Activated naive CD8-positive, alpha-beta T cell treated with anti-CD3 and anti-CD28 coated beads for 36 hours (primary cell): ENCODE results near the gene KCNE4. TPM values are rescaled to one million over a fixed set of nuclear protein-coding genes. Genes with fewer than 3 reads are reported as not detected.

Source experiments
- DNase-seq: peaks from one replicate; pipeline ENCODE4 v3.0.0; 2021
- H3K27ac Mint-ChIP-seq: one replicate; pipeline ENCODE4 v1.8.0; 2022; ENCODE audit warnings: mild to moderate bottlenecking, moderate library complexity, mixed read lengths
- H3K27me3 Mint-ChIP-seq: one replicate; pipeline ENCODE4 v1.8.0; 2022; ENCODE audit warnings: mild to moderate bottlenecking, mixed read lengths
- H3K36me3 Mint-ChIP-seq: one replicate; pipeline ENCODE4 v1.8.0; 2021; ENCODE audit warnings: mild to moderate bottlenecking, mixed read lengths
- H3K4me1 Mint-ChIP-seq: one replicate; pipeline ENCODE4 v1.8.0; 2021; ENCODE audit warnings: mixed read lengths
- H3K4me3 Mint-ChIP-seq: one replicate; pipeline ENCODE4 v1.8.0; 2022; ENCODE audit warnings: mild to moderate bottlenecking, moderate library complexity, mixed read lengths
- H3K9me3 Mint-ChIP-seq: one replicate; pipeline ENCODE4 v1.8.0; 2022; ENCODE audit warnings: mixed read lengths
- total RNA-seq, 2 experiments: library from RNA; stranded (reverse); gene quantifications; one replicate each; pipeline ENCODE4 v1.2.3, GENCODE V29; 2021

KCNE4 gene
- total RNA-seq, 2 experiments from 2014 or later = not detected

DNA sequence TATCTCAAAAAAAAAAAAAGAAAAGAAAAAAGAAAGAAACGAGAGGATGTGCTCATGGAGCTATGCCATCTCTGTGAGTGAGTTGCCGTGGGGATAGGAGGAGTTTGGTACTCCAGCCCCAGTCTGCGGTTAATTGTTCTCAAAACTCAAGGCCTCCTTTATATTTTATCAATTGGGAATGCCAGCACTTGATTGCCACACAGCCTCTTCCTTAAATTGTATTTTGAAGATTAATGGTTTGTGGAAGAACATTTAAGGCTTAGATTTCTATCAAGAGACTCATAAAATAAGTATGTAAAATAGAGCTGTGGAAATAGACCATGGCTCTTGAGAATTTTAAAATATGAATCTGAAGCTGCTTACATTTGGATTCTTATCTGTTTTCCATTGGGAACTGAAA lies 29.8 kb downstream of the KCNE4 start:
- no peak for DNase-seq
- Mint-ChIP-seq H3K27me3 (peaks cover 5% of the 10 kb centered on the region), H3K27ac (no peak overlapping the region), H3K9me3 (no peaks in the 10 kb centered on the region), H3K36me3 (no peaks in the 10 kb centered on the region), H3K4me3 (no peak overlapping the region), H3K4me1 (no peaks in the 10 kb centered on the region)

DNA sequence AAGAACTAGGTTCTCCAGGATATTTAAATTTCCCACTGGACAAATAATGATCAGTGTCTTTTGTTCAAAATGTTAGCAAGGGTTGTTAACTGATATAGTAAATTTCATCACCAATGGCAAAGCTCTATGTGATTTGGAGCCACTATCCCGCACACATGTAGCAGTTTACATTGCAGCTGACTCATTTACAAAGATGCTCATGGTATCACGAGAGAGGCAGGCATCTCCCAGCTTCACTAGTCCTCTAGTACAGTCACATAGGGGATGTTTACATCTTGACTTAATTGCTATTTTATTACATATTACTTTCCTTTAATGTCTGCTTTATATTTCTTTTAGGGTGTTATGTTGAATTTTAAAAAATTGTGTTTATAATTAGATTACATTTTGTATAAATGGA lies 30.7 kb downstream of the KCNE4 start:
- DNase-seq = no peak
- H3K27ac Mint-ChIP-seq = no peak overlapping the region
- H3K4me1 Mint-ChIP-seq = no peaks in the 10 kb centered on the region
- H3K9me3 Mint-ChIP-seq = no peaks in the 10 kb centered on the region
- no peak overlapping the region for H3K4me3 Mint-ChIP-seq
- H3K27me3 Mint-ChIP-seq = peaks cover 6% of the 10 kb centered on the region
- H3K36me3 Mint-ChIP-seq = no peaks in the 10 kb centered on the region

DNA sequence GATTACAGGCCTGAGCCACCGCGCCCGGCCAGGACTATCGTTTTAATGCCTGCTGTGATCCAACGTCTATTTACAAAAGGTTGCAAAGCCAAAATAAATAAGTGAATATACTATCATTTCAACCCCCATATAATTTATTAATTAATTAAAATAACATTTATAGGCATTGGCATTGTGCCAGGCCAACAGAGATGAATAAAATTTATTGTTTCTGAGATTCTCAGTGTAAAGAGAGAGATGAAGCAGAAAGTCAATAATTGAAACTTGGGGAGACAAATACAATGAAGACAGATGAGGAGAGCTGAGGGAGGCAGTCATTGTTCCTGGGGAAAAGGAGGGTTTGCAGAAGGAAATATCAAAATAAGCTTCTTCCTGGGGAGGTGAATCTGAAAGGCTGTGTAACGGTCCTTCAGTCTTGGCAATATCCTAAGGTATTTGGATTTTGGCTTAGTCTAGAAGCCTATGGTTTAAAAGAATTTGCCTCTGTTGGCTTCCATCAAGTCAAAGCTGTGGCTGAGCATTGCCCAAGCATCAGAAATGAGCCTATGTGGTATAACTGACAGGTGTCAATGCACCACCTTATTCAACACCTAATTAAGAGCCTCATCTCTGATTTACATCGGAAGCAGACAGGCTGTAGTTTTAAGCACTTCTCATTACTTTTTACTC lies 31.5 kb downstream of the KCNE4 start:
- Mint-ChIP-seq H3K4me1 (no peaks in the 10 kb centered on the region), H3K36me3 (no peaks in the 10 kb centered on the region), H3K4me3 (no peak overlapping the region), H3K27me3 (peaks cover 6% of the 10 kb centered on the region), H3K9me3 (no peaks in the 10 kb centered on the region), H3K27ac (no peak overlapping the region)
- no peak for DNase-seq

DNA sequence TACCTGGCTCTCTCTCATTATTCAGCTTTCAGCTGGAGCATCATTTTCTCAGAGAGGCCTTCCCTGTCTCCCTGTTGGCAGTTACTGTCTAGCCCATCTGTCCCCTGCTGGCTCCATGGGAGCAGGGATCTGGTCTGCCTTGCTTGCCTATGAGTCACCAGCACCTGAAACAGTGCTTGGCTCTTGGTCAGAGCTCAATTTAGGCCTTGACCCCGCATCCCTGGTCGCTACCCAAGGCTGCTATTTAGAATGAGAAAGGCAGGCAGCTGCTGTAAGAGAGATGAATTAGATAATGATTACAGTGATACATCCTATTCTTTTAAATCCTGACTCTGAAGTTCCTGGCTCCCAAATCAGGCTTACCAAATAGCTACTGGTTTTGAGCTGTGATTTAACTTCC lies 32.9 kb downstream of the KCNE4 start:
- no peak for DNase-seq
- Mint-ChIP-seq H3K9me3 (no peaks in the 10 kb centered on the region), H3K27ac (no peak overlapping the region), H3K27me3 (peaks cover 6% of the 10 kb centered on the region), H3K4me1 (no peaks in the 10 kb centered on the region), H3K4me3 (no peak overlapping the region), H3K36me3 (no peaks in the 10 kb centered on the region)

DNA sequence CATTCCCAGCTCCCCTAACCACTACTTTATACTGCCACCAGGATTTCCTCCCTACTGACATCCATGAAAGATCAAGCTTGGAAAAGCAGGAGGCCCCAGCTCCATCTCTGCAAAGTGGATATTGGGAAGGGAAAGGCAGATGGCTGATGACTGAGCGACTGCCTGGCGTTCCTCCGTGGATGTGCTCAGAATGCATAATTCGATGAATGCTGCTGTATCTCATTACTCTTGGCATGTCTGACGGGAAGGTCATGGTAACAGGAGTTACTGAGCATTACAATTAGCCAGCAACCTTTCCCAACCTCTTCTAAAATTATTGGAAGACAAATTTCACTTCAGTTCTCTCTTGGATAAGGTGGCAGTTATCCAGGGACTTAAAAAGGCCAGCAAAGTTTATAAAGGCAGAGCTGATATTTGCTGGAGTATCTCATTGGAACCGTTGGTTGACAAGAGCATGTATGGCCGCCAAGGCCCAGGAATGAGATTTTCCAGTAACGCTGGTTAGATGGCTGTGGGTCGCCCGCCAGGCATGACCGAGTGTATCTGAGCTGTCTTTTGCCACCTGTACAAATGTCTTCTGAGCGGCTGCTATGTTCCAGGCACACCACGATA lies 34.5 kb downstream of the KCNE4 start:
- Mint-ChIP-seq H3K27me3 (peaks cover 3% of the 10 kb centered on the region), H3K4me1 (no peaks in the 10 kb centered on the region), H3K4me3 (no peak overlapping the region), H3K36me3 (no peaks in the 10 kb centered on the region), H3K9me3 (no peaks in the 10 kb centered on the region), H3K27ac (no peak overlapping the region)
- no peak for DNase-seq

DNA sequence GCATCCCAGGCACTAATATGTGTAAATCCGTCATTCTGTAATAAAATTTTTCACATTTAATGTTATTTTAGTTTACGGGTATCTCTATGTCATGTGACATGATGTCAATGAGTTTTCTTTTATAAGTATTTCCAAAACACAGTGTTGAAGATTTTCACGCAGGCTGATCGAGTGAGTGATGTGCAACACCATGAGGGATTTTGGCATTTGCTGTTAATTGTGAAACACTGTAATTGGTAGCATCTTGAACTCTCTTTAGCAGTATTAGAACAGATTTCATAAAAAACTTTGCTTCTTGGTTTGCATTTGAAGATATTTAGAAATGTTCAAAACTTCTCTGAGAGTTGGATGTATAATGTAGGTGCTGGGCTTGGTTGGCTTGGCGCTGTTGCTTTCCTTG lies 35.5 kb downstream of the KCNE4 start:
- no peaks in the 10 kb centered on the region for H3K4me1 Mint-ChIP-seq
- no peaks in the 10 kb centered on the region for H3K36me3 Mint-ChIP-seq
- DNase-seq = no peak
- H3K27me3 Mint-ChIP-seq = peaks cover 3% of the 10 kb centered on the region
- no peak overlapping the region for H3K27ac Mint-ChIP-seq
- H3K4me3 Mint-ChIP-seq = no peak overlapping the region
- no peaks in the 10 kb centered on the region for H3K9me3 Mint-ChIP-seq

DNA sequence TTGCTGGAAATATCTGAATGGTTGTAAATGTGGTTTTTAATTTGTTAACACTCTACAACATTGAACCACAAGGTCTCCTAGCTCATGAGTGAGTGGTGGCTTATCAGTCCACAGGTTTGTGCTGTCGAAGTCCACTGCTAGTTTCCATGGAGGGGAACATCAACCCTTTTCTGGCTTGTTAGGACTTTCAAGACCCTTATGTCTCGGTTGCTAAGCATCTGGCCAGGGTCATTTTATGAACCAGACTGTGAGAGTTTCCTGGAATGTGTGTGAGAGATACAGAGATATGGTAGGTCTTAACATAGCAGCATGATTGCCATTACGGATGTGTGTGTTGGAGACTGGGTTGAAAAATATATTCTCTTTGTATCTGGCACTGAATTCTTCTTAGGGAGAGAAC lies 36.9 kb downstream of the KCNE4 start:
- H3K9me3 Mint-ChIP-seq = no peaks in the 10 kb centered on the region
- no peak overlapping the region for H3K27ac Mint-ChIP-seq
- H3K27me3 Mint-ChIP-seq = peaks cover 3% of the 10 kb centered on the region
- H3K36me3 Mint-ChIP-seq = no peaks in the 10 kb centered on the region
- H3K4me1 Mint-ChIP-seq = no peaks in the 10 kb centered on the region
- H3K4me3 Mint-ChIP-seq = no peak overlapping the region
- DNase-seq = no peak

DNA sequence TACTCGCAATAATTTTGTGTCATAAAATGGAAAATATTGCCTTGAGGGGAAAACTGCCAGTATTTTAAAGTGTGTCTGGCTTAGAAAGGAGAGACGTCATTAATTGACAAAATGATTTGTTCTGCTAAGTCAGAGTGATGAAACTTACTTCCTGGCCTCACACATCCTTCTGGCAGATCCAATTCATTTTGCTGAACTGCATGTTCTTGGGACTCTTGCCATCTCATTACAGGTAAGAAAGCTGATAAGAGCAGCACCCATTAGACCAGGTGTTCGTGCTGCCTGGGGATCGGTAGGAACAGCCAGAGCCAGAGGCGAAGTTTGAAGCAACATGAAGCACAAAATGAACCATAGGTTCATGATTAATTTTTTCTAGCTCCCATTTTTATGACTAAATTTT lies 38.0 kb downstream of the KCNE4 start:
- DNase-seq = no peak
- no peak overlapping the region for H3K27ac Mint-ChIP-seq
- H3K4me3 Mint-ChIP-seq = no peak overlapping the region
- H3K36me3 Mint-ChIP-seq = no peaks in the 10 kb centered on the region
- peaks cover 3% of the 10 kb centered on the region for H3K27me3 Mint-ChIP-seq
- no peaks in the 10 kb centered on the region for H3K9me3 Mint-ChIP-seq
- no peaks in the 10 kb centered on the region for H3K4me1 Mint-ChIP-seq

DNA sequence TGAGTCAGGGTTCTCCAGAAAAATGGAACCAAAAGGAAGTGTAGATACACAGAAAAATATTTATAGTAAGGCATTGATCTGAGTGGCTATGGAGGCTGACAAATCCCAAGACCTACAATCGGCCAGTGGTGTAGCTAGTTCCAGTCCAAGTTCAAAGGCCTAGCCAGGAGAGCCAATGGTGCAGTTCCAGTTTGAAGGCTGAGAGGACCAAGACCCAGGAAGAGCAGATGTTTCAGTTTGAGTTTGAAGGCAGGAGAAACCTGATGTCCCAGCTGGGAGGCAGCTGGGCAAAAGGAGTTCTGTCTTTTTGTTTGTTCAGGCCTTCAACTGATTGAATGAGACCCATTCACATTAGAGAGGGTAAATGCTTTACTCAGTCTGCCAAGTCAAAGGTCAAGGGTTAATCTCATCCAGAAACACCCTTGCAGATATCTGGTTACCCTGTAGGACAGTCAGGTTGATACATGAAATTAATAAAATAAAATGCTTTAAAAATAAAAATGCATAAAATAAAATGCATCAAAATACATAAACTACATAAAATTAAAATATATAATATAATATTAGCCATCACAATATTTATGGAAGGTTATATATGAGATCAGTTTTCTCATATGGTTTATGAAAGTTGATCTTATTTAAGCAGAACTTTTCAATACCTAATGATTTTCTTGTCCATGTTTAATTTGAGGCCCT lies 38.7 kb downstream of the KCNE4 start:
- no peaks in the 10 kb centered on the region for H3K36me3 Mint-ChIP-seq
- no peak for DNase-seq
- H3K4me1 Mint-ChIP-seq = no peaks in the 10 kb centered on the region
- H3K9me3 Mint-ChIP-seq = no peaks in the 10 kb centered on the region
- no peak overlapping the region for H3K27ac Mint-ChIP-seq
- no peak overlapping the region for H3K4me3 Mint-ChIP-seq
- H3K27me3 Mint-ChIP-seq = peaks cover 3% of the 10 kb centered on the region

DNA sequence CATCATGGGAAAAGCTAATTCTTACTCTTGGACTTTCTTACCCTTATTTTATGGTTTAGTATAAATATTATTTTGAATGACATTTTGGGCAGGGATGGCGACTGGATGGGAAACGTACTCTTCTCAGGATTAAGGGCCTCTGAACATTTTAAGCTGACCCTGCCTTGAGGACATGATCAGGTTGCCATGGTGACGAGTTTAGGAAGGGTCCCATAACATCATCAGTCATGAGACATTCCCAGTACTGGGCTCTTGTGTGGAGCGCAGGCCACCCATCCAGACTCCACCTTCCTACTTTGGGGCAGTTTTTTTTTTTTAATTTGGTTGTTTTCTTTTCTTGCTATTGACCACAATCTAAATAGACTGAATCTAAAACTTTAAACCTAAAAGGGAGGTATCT lies 40.7 kb downstream of the KCNE4 start:
- no peak overlapping the region for H3K4me3 Mint-ChIP-seq
- no peaks in the 10 kb centered on the region for H3K36me3 Mint-ChIP-seq
- H3K27me3 Mint-ChIP-seq = no peaks in the 10 kb centered on the region
- H3K27ac Mint-ChIP-seq = no peak overlapping the region
- no peaks in the 10 kb centered on the region for H3K9me3 Mint-ChIP-seq
- H3K4me1 Mint-ChIP-seq = no peaks in the 10 kb centered on the region
- DNase-seq = no peak

DNA sequence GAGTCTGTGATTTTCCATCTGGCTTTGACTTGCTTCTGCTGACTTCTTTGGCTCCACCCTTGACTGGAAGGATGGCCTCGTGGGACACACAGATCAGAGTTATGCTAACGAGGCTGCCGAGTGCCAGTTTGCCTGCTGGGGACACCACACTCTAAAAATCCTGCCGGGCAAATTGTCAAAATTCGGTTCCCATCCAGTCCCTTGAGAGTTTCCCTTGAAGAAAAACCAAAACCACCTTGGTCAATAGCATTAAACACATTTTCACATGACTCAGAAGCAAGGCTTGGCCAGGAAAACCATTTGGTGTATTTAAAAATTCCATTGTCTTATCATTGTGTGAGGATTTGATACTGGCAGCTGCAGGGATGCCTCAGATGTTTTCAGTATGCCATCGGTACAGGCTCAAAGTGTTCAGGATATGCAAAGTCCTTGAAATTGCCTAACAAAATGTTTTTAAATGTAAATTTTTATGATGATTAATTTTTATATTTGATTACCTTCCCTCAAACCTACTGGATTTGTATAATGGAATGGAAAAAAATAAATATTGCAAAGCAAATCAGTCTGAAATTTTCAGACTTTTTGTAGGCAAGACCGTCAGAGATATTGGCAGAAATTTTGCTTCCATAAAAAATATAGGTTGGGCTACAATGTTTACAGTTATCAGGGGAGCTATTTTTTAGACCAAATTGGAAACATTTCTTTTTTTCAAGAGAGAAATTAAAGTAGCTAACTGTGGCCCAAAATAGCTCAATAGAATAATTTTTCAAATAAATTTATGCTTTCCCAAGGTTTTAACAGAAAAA lies 41.6 kb downstream of the KCNE4 start:
- no peaks in the 10 kb centered on the region for H3K36me3 Mint-ChIP-seq
- no peaks in the 10 kb centered on the region for H3K9me3 Mint-ChIP-seq
- H3K4me1 Mint-ChIP-seq = no peaks in the 10 kb centered on the region
- H3K4me3 Mint-ChIP-seq = no peak overlapping the region
- no peak for DNase-seq
- no peaks in the 10 kb centered on the region for H3K27me3 Mint-ChIP-seq
- no peak overlapping the region for H3K27ac Mint-ChIP-seq

DNA sequence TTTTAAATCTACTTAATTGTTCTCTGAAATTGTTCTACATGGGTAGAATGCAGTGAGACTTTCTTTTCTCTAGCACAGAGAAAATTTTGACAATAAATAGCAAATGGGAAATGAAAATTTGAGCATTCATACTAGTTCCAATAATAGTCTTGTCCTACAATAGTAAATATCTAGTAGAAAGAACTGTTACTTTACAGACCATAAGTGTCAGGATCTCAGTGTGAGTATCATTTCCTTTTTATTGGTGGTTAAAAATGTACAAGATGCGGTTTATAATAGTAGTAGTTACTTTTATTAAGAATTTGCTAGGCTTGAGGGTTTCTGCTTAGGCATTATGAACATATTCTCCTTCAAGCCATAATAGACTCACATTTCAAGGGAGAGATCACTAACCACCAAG lies 43.2 kb downstream of the KCNE4 start:
- no peak for DNase-seq
- H3K27me3 Mint-ChIP-seq = no peaks in the 10 kb centered on the region
- no peaks in the 10 kb centered on the region for H3K36me3 Mint-ChIP-seq
- no peaks in the 10 kb centered on the region for H3K9me3 Mint-ChIP-seq
- no peak overlapping the region for H3K27ac Mint-ChIP-seq
- no peak overlapping the region for H3K4me3 Mint-ChIP-seq
- H3K4me1 Mint-ChIP-seq = no peaks in the 10 kb centered on the region

DNA sequence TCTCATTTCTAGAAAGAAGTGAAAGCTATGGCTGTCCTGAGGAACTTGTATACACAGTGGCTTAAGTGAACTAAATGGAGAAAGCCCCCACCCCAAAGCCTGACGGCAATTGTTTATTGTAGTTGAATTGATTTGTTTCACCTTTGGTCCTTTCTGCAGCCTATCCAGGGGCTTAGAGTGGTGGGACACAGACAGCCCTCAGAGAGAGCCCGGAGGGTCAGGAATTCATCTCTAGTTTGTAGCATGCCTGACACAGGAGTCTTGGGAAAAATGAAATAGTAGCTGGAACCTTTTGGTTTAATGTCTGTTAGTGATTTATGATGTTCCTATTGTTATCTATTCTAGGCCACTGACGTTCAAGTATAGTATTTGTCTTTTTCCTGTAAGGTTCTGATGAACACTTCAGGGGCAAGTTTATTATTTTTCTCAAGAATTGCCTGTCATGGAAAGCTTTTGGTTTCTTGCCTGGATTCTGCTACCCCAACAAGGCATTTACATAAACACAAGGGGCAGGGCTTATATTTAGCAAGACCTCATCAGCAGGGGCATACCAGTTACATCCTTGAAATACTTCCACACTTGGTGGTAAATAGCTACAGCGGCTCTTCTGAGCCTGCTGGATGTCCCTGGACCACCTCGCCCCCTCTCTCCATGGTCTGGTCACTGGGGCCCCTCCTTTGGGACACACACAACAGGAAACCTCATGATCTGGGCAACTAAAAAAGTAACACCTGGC lies 44.4 kb downstream of the KCNE4 start:
- H3K36me3 Mint-ChIP-seq = no peaks in the 10 kb centered on the region
- H3K9me3 Mint-ChIP-seq = no peaks in the 10 kb centered on the region
- no peaks in the 10 kb centered on the region for H3K27me3 Mint-ChIP-seq
- H3K4me1 Mint-ChIP-seq = no peaks in the 10 kb centered on the region
- no peak overlapping the region for H3K27ac Mint-ChIP-seq
- no peak overlapping the region for H3K4me3 Mint-ChIP-seq
- DNase-seq = no peak

DNA sequence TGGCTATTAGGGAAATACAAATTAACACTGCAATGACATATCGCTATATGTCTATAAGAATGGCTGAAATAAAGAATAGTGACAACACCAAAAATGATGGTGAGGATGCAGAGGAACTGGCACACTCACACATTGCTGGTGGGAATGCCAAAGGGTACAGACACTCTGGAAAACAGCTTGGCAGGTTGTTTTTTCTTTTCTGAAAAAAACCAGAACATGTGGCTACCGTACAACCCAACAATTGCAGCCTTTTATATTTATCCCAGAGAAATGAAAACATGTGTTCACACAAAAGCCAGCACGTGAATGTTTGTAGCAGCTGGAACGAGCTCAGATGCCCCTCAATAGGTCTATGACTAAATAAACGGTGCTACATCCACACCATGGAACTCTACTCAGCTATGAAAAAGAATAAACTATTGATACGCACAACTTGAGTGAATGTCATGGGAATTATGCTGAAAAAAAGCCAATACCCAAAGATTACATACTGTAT lies 45.9 kb downstream of the KCNE4 start:
- no peaks in the 10 kb centered on the region for H3K4me1 Mint-ChIP-seq
- DNase-seq = no peak
- H3K27ac Mint-ChIP-seq = no peak overlapping the region
- no peaks in the 10 kb centered on the region for H3K36me3 Mint-ChIP-seq
- no peaks in the 10 kb centered on the region for H3K9me3 Mint-ChIP-seq
- H3K4me3 Mint-ChIP-seq = no peak overlapping the region
- no peaks in the 10 kb centered on the region for H3K27me3 Mint-ChIP-seq

DNA sequence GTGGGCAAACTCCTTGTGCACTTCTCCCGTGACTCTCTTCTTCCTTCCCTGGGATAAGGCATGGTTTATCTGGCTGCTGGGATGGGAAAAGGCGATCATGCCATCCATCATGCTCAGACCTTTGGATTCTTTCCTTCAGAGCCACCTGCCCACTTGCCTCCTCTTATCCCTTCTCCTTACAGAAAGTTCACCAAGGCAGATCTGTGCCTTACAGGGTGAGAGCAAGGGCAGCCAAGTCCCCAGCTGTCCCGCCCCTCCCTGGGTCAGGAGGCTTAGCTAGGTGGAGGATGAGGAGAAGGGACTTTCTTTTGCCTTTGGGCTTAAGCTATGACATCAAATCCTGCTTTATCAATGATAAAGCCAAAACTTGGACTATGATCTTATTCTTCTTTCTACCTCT lies 47.6 kb downstream of the KCNE4 start:
- Mint-ChIP-seq H3K4me1 (no peaks in the 10 kb centered on the region), H3K27ac (no peak overlapping the region), H3K36me3 (no peaks in the 10 kb centered on the region), H3K4me3 (no peak overlapping the region), H3K27me3 (no peaks in the 10 kb centered on the region), H3K9me3 (no peaks in the 10 kb centered on the region)
- no peak for DNase-seq
